ENCODE results near the gene ARHGDIB.

Gene ARHGDIB

GRCh38 chr12:14982562-14982961, 21.2 kb upstream of the ARHGDIB start:
- no peak for DNase-seq

GRCh38 chr12:14981049-14981448, 19.6 kb upstream of the ARHGDIB start:
- no peak for DNase-seq

- DNase-seq: no peak
These were observed 18.1 kb upstream of the ARHGDIB start for GRCh38 chr12:14979468-14979867.

- no peak for DNase-seq
These were observed 15.3 kb upstream of the ARHGDIB start for GRCh38 chr12:14976658-14977057.

GRCh38 chr12:14975457-14975856, 14.1 kb upstream of the ARHGDIB start:
- no peak for DNase-seq

GRCh38 chr12:14974633-14975032, 13.2 kb upstream of the ARHGDIB start:
- DNase-seq: no peak

GRCh38 chr12:14972816-14973215, 11.4 kb upstream of the ARHGDIB start, which contains the start of gene PDE6H:
PDE6H (plus strand) TSS chr12:14973042; CDS start chr12:14978013, 4,971 bp downstream.
- no peak for DNase-seq

GRCh38 chr12:14970473-14970872, 9.1 kb upstream of the ARHGDIB start:
- DNase-seq: no peak

GRCh38 chr12:14968478-14968877, 7.1 kb upstream of the ARHGDIB start:
- no peak for DNase-seq

- DNase-seq: no peak
These were observed 3.8 kb upstream of the ARHGDIB start for GRCh38 chr12:14965221-14965620.

GRCh38 chr12:14964406-14964805, 3.0 kb upstream of the ARHGDIB start:
- DNase-seq: no peak

- DNase-seq: no peak
These were observed 2.1 kb upstream of the ARHGDIB start for GRCh38 chr12:14963520-14963919.

- no peak for DNase-seq
These were observed 1.4 kb upstream of the ARHGDIB start for GRCh38 chr12:14962797-14963196.

- no peak for DNase-seq
These were observed 745 bp upstream of the ARHGDIB start for GRCh38 chr12:14962153-14962539.

GRCh38 chr12:14960548-14961465, 594 bp downstream of the ARHGDIB start:
- peak; percentile 39 for DNase-seq

GRCh38 chr12:14959916-14960496, 1.4 kb downstream of the ARHGDIB start:
- no peak for DNase-seq

GRCh38 chr12:14959463-14959862, 1.9 kb downstream of the ARHGDIB start:
- no peak for DNase-seq

GRCh38 chr12:14959126-14959440, 2.3 kb downstream of the ARHGDIB start:
- peak; percentile 60 for DNase-seq

GRCh38 chr12:14958361-14959125, 2.9 kb downstream of the ARHGDIB start:
- no peak for DNase-seq

GRCh38 chr12:14957551-14958168, 3.7 kb downstream of the ARHGDIB start:
- DNase-seq: peak; percentile 16

GRCh38 chr12:14956905-14957304, 4.5 kb downstream of the ARHGDIB start:
- DNase-seq: no peak

- peak; percentile 64 for DNase-seq
These were observed 5.1 kb downstream of the ARHGDIB start for GRCh38 chr12:14956024-14956891.
